OCI-LY7 (cell line): Measurements from ENCODE around the gene TMEM115. TPM values are rescaled to one million over a fixed set of nuclear protein-coding genes. Genes with fewer than 3 reads are reported as not detected.
A peak's percentile ranks its signal among the peaks of the same experiment; 100 is the strongest.

Experiments used
- BruUV-seq: library from RNA; stranded (reverse); fragments of 400-500 nt; replicated peaks from 2 replicates; lab custom pipeline; 2021; lab: Mats Ljungman, UMichigan
- CTCF ChIA-PET: fragments of 300-600 bp; sonication (Branson Sonifier 250); formaldehyde crosslinking; loops from one replicate; lab custom pipeline; 2022; ENCODE audit warnings: antibody characterized with exemption; ENCODE audit not compliant: unreplicated experiment; lab: Charles Lee
- POLR2A ChIA-PET: fragments of 300-600 bp; sonication (Branson Sonifier 250); formaldehyde crosslinking; loops from one replicate; lab custom pipeline; 2022; ENCODE audit warnings: antibody characterized with exemption; lab: Charles Lee
- DNase-seq: peaks from one replicate; pipeline ENCODE4 v3.0.0-alpha.2; 2015; ENCODE audit warnings: low spot score
- H2AFZ ChIP-seq: fragments of 200-600 bp; sonication (generic), shearing (Covaris generic); 2 replicates; pipeline ENCODE4 v1.6.1; 2014; ENCODE audit warnings: mild to moderate bottlenecking, antibody characterized with exemption, low read length, moderate library complexity
- H3K27ac ChIP-seq: fragments of 200-600 bp; sonication (generic); 2 replicates; pipeline ENCODE4 v1.5.1; 2014; ENCODE audit warnings: mixed run types, low read depth, mild to moderate bottlenecking, moderate library complexity, low read length, inconsistent platforms; ENCODE audit not compliant: poor library complexity, severe bottlenecking
- H3K36me3 ChIP-seq: fragments of 200-600 bp; sonication (generic); 2 replicates; pipeline ENCODE4 v1.6.1; 2014; ENCODE audit warnings: mild to moderate bottlenecking, antibody characterized with exemption, low read length, moderate library complexity, mixed read lengths; ENCODE audit not compliant: insufficient read depth
- H3K4me1 ChIP-seq: fragments of 200-600 bp; sonication (generic); 2 replicates; pipeline ENCODE4 v1.5.1; 2014; ENCODE audit warnings: mild to moderate bottlenecking, low read length; ENCODE audit not compliant: insufficient read depth, poor library complexity, severe bottlenecking
- H3K4me2 ChIP-seq: fragments of 200-600 bp; sonication (generic); 2 replicates; pipeline ENCODE4 v1.6.1; 2014; ENCODE audit warnings: mild to moderate bottlenecking, low read length
- H3K4me3 ChIP-seq: fragments of 200-600 bp; sonication (generic); 2 replicates; pipeline ENCODE4 v1.5.1; 2014; ENCODE audit warnings: mild to moderate bottlenecking, low read depth, low read length; ENCODE audit not compliant: poor library complexity, severe bottlenecking
- H3K79me2 ChIP-seq: fragments of 200-600 bp; sonication (generic); 2 replicates; pipeline ENCODE4 v1.6.1; 2016; ENCODE audit warnings: low read depth, mild to moderate bottlenecking, low read length, moderate library complexity, mixed read lengths; ENCODE audit not compliant: insufficient read depth
- H3K9me2 ChIP-seq: fragments of 200-600 bp; sonication (generic); 2 replicates; pipeline ENCODE4 v1.6.1; 2016; ENCODE audit warnings: mild to moderate bottlenecking, low read length, mixed read lengths; ENCODE audit not compliant: insufficient read depth
- H3K9me3 ChIP-seq: fragments of 200-600 bp; sonication (generic); 2 replicates; pipeline ENCODE4 v1.6.1; 2014; ENCODE audit warnings: mild to moderate bottlenecking, mixed run types, low read length, mixed read lengths
- H4K20me1 ChIP-seq: fragments of 200-600 bp; sonication (generic); 2 replicates; pipeline ENCODE4 v1.6.1; 2014; ENCODE audit warnings: mild to moderate bottlenecking, antibody characterized with exemption, low read length, moderate library complexity, mixed read lengths; ENCODE audit not compliant: insufficient read depth
- EZH2phosphoT487 ChIP-seq: fragments of 200-600 bp; sonication (generic); IDR thresholded peaks from 2 replicates; pipeline ENCODE4 v1.6.1; 2018; ENCODE audit warnings: low read depth, borderline replicate concordance, mild to moderate bottlenecking, mixed run types, antibody characterized with exemption, low read length, moderate library complexity, mixed read lengths
- intact Hi-C: fragments of 100-400 bp; cut with micrococcal nuclease; formaldehyde crosslinking; loops from one replicate; pipeline ENCODE4 v1.10.0; 2022; ENCODE audit not compliant: unreplicated experiment
- total RNA-seq, 2 experiments: library from RNA; depleted of rRNA in 1 of 2; stranded (reverse); fragments of >200 nt in 1 of 2; shearing (Covaris generic) in 1 of 2; gene quantifications; 2 replicates each; pipeline ENCODE4 v1.2.3, GENCODE V29; 2014 to 2022
- TF ChIP-seq, protein P1 (sequence below): fragments of 200-600 bp; sonication (generic); conservative IDR thresholded peaks from 2 replicates; pipeline ENCODE4 v1.5.1; 2014; ENCODE audit warnings: mild to moderate bottlenecking, antibody characterized with exemption, low read length, moderate library complexity, mixed read lengths

Gene TMEM115
- total RNA-seq, 2 experiments from 2014 or later, result 16.2 to 18.9 TPM

DNA sequence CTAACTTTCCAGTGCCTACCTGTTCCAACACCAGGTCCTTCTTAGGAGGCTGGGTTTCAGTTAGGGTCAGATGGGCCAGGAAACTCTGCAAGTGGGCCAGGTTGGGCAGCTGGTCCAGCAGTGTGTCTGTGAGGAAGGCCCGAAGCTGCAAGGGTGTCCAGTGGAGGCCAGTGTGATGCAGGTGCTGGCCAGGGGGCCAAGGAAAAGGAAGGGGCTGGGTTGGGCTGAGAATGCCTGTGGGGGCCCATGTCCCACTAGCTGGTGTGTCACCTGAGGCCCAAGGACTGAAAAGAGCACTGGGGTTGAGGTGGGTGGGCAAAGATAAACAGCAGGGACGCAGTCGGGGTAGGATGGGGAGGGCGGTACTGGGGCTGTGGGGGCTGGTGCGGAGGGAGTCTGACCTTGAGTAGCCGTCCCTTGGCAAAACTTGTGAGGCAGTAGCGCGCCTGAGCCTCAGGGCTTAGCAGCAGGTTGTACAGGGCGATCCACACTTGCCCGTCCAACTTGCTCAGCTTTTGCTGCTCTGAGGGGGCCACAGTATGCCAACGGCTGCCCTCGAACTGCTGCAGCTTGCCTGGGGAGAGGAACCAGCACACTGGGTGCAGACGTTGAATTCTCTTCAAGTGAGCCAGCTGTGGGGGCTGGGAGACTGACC is 17.2 kb downstream of the TMEM115 start:
- no peaks in the 10 kb centered on the region for H4K20me1 ChIP-seq
- DNase-seq, result no peak
- no peak overlapping the region for H2AFZ ChIP-seq
- no peak overlapping the region for H3K4me3 ChIP-seq
- H3K36me3 ChIP-seq, result no peaks in the 10 kb centered on the region
- H3K27ac ChIP-seq, result no peak overlapping the region
- H3K4me2 ChIP-seq, result no peak overlapping the region
- H3K4me1 ChIP-seq, result peaks cover 42% of the 10 kb centered on the region
- no TSS peak for BruUV-seq
- ChIA-PET CTCF (no interaction called here), POLR2A (no interaction called here)
- no peak for TF ChIP-seq EZH2phosphoT487
- no peaks in the 10 kb centered on the region for H3K9me3 ChIP-seq
- no peaks in the 10 kb centered on the region for H3K9me2 ChIP-seq
- intact Hi-C loops, result no loop called here
- peaks cover 5% of the 10 kb centered on the region; the same call in 1 of the 2 replicates for H3K79me2 ChIP-seq

GRCh38 chr3:50341537-50341936 is 17.8 kb downstream of the TMEM115 start:
- peaks cover 42% of the 10 kb centered on the region for H3K4me1 ChIP-seq
- BruUV-seq, result no TSS peak
- ChIA-PET CTCF (no interaction called here), POLR2A (no interaction called here)
- no peak overlapping the region for H3K4me2 ChIP-seq
- no peaks in the 10 kb centered on the region; the same call in 1 of the 2 replicates for H4K20me1 ChIP-seq
- no peaks in the 10 kb centered on the region for H3K9me2 ChIP-seq
- no peak overlapping the region for H3K27ac ChIP-seq
- TF ChIP-seq, protein P1, sequence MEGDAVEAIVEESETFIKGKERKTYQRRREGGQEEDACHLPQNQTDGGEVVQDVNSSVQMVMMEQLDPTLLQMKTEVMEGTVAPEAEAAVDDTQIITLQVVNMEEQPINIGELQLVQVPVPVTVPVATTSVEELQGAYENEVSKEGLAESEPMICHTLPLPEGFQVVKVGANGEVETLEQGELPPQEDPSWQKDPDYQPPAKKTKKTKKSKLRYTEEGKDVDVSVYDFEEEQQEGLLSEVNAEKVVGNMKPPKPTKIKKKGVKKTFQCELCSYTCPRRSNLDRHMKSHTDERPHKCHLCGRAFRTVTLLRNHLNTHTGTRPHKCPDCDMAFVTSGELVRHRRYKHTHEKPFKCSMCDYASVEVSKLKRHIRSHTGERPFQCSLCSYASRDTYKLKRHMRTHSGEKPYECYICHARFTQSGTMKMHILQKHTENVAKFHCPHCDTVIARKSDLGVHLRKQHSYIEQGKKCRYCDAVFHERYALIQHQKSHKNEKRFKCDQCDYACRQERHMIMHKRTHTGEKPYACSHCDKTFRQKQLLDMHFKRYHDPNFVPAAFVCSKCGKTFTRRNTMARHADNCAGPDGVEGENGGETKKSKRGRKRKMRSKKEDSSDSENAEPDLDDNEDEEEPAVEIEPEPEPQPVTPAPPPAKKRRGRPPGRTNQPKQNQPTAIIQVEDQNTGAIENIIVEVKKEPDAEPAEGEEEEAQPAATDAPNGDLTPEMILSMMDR, result no peak
- TF ChIP-seq EZH2phosphoT487, result no peak
- H3K9me3 ChIP-seq, result no peaks in the 10 kb centered on the region
- no peak overlapping the region for H3K4me3 ChIP-seq
- DNase-seq, result no peak
- H3K36me3 ChIP-seq, result peaks cover 3% of the 10 kb centered on the region; the same call in 1 of the 2 replicates
- H3K79me2 ChIP-seq, result peaks cover 11% of the 10 kb centered on the region
- intact Hi-C loops, result no loop called here
- H2AFZ ChIP-seq, result no peak overlapping the region; the same call in 1 of the 2 replicates

GRCh38 chr3:50340448-50341329 is 18.6 kb downstream of the TMEM115 start, which contains the start of gene RASSF1:
Gene RASSF1, minus strand, starts transcription at chr3:50340836. Its CDS starts 31 bp downstream, at chr3:50340805.
- intact Hi-C loops, result no loop called here
- BruUV-seq, result no TSS peak
- Histone ChIP-seq H3K9me3 (no peaks in the 10 kb centered on the region), H3K4me3 (peak within 1 kb of the TSS; percentile 39), H4K20me1 (no peaks in the 10 kb centered on the region; the same call in 1 of the 2 replicates), H3K9me2 (no peaks in the 10 kb centered on the region), H3K4me2 (peak within 1 kb of the TSS; percentile 83), H3K36me3 (peaks cover 11% of the 10 kb centered on the region), H3K4me1 (peaks cover 44% of the 10 kb centered on the region), H3K27ac (no peak within 1 kb of the TSS), H3K79me2 (peaks cover 19% of the 10 kb centered on the region), H2AFZ (peak within 1 kb of the TSS; percentile 70)
- peak; percentile 52 for DNase-seq
- TF ChIP-seq, protein P1, result no peak
- TF ChIP-seq EZH2phosphoT487, result no peak
- ChIA-PET CTCF (no interaction called here), POLR2A (interaction anchor here (0.6 to 0.8 kb wide), 2 partner anchors 10 to 64 kb away, joined by 3 to 4 read pairs; partner anchors contain the start of genes CYB561D2 and NPRL2)
